DND-41 (cell line): ENCODE data around the gene WNT2.

ENCODE experiments used
- ATAC-seq: fragments of 200-7000 bp; cut with Tn5 transposase; 3 replicates; pipeline ENCODE4 v1.9.1; 2021; ENCODE audit warnings: low read depth; ENCODE audit not compliant: insufficient read depth
- DNase-seq: peaks from one replicate; pipeline ENCODE4 v3.0.0-alpha.2; 2020
- H2AFZ ChIP-seq: 2 replicates; pipeline ENCODE4 v1.6.0; 2012; ENCODE audit warnings: low read depth, low read length
- H3K27ac ChIP-seq: 2 replicates; pipeline ENCODE4 v1.5.1; 2012; ENCODE audit warnings: low read length, inconsistent platforms
- H3K27me3 ChIP-seq: fragments of 200-600 bp; sonication (generic); 2 replicates; pipeline ENCODE4 v1.6.0; 2012; ENCODE audit warnings: low read length, mild to moderate bottlenecking, inconsistent platforms; ENCODE audit not compliant: insufficient read depth, poor library complexity
- H3K36me3 ChIP-seq: 2 replicates; pipeline ENCODE4 v1.5.1; 2012; ENCODE audit warnings: low read length, inconsistent platforms; ENCODE audit not compliant: insufficient read depth
- H3K4me1 ChIP-seq: 2 replicates; pipeline ENCODE4 v1.5.1; 2012; ENCODE audit warnings: mild to moderate bottlenecking, low read length; ENCODE audit not compliant: insufficient read depth
- H3K4me2 ChIP-seq: 2 replicates; pipeline ENCODE4 v1.6.0; 2012; ENCODE audit warnings: mild to moderate bottlenecking, moderate library complexity, low read length, inconsistent platforms; ENCODE audit not compliant: insufficient read depth
- H3K4me3 ChIP-seq, 2 experiments: fragments of 200-600 bp in 1 of 2; shearing (Covaris generic) in 1 of 2; 2 replicates each; pipeline ENCODE4 v1.5.1; 2012 to 2016; ENCODE audit warnings: inconsistent platforms in 2 of 2, low read length in 2 of 2, mild to moderate bottlenecking in 2 of 2, low read depth in 1 of 2, moderate library complexity in 1 of 2
- H3K79me2 ChIP-seq: 2 replicates; pipeline ENCODE4 v1.6.0; 2012; ENCODE audit warnings: low read length, inconsistent platforms; ENCODE audit not compliant: insufficient read depth
- H3K9ac ChIP-seq: 2 replicates; pipeline ENCODE4 v1.6.0; 2012; ENCODE audit warnings: low read depth, mild to moderate bottlenecking, inconsistent platforms, low read length, moderate library complexity
- H3K9me3 ChIP-seq: 2 replicates; pipeline ENCODE4 v1.5.1; 2012; ENCODE audit warnings: low read length, moderate library complexity, mild to moderate bottlenecking, inconsistent platforms; ENCODE audit not compliant: insufficient read depth, severe bottlenecking
- H4K20me1 ChIP-seq: 2 replicates; pipeline ENCODE4 v1.6.0; 2012; ENCODE audit warnings: low read length; ENCODE audit not compliant: insufficient read depth
- EZH2 ChIP-seq: IDR thresholded peaks from 3 replicates; pipeline ENCODE4 v1.6.1; 2012; ENCODE audit warnings: borderline replicate concordance, low read depth, mild to moderate bottlenecking, moderate library complexity, low read length, inconsistent platforms; ENCODE audit not compliant: severe bottlenecking
- TF ChIP-seq, protein P1 (sequence below): IDR thresholded peaks from 2 replicates; pipeline ENCODE4 v1.5.1; 2012; ENCODE audit warnings: borderline replicate concordance, low read length, moderate library complexity, mild to moderate bottlenecking; ENCODE audit not compliant: poor library complexity, severe bottlenecking; ENCODE audit errors: extremely low read depth

Gene WNT2

DNA sequence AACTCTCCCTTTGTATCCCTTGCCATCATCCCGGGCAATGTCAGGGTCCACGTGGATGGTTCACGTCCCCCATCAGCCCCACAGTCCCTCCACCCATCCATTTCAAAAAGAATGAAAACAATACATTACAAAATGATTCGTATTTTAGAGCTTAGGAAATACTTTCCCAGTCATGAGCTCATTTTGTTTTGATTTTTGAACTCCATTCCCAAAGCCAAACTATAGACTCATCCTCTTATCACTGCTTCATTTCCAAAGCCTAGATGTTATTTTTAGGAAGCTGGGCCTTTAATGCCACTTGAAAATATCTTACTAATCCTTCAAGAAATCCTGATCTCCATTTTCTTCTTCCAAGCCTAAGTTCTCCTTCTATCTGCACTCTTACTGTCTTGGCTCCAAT is 72.1 kb downstream of the WNT2 start:
- Histone ChIP-seq H3K36me3 (no peaks in the 10 kb centered on the region), H2AFZ (no peak overlapping the region), H3K79me2 (no peaks in the 10 kb centered on the region), H4K20me1 (no peaks in the 10 kb centered on the region), H3K27ac (no peak overlapping the region), H3K9me3 (no peaks in the 10 kb centered on the region), H3K4me2 (no peak overlapping the region), H3K9ac (no peak overlapping the region), H3K4me3 (no peak overlapping the region), H3K27me3 (peaks cover 7% of the 10 kb centered on the region), H3K4me1 (no peaks in the 10 kb centered on the region)
- no peak for ATAC-seq
- no peak for TF ChIP-seq EZH2
- TF ChIP-seq, protein P1, sequence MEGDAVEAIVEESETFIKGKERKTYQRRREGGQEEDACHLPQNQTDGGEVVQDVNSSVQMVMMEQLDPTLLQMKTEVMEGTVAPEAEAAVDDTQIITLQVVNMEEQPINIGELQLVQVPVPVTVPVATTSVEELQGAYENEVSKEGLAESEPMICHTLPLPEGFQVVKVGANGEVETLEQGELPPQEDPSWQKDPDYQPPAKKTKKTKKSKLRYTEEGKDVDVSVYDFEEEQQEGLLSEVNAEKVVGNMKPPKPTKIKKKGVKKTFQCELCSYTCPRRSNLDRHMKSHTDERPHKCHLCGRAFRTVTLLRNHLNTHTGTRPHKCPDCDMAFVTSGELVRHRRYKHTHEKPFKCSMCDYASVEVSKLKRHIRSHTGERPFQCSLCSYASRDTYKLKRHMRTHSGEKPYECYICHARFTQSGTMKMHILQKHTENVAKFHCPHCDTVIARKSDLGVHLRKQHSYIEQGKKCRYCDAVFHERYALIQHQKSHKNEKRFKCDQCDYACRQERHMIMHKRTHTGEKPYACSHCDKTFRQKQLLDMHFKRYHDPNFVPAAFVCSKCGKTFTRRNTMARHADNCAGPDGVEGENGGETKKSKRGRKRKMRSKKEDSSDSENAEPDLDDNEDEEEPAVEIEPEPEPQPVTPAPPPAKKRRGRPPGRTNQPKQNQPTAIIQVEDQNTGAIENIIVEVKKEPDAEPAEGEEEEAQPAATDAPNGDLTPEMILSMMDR = no peak
- DNase-seq = no peak

DNA sequence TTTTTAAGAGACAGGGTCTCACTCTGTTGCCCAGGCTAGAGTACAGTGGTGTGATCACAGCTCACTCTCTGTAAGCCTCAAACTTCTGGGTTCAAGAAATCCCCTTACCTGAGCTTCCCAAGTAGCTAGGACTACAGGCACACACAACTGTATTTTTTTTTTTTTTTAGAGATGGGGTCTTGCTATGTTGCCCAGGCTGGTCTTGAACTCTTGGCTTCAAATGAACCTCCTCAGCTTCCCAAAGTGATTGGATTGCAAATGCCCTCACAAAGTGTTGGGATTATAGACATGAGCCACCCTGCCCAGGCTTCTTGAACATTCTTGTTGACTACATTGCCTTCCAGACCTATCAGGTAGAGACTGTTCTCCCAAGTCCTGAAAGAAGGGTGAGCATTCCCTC is 72.6 kb downstream of the WNT2 start:
- Histone ChIP-seq H3K36me3 (no peaks in the 10 kb centered on the region), H3K4me1 (no peaks in the 10 kb centered on the region), H3K4me2 (no peak overlapping the region), H3K27ac (no peak overlapping the region), H3K27me3 (peaks cover 7% of the 10 kb centered on the region), H3K9me3 (no peaks in the 10 kb centered on the region), H3K4me3 (no peak overlapping the region), H3K79me2 (no peaks in the 10 kb centered on the region), H4K20me1 (no peaks in the 10 kb centered on the region), H3K9ac (no peak overlapping the region), H2AFZ (no peak overlapping the region)
- ATAC-seq = no peak
- no peak for DNase-seq
- TF ChIP-seq, protein P1 = no peak
- no peak for TF ChIP-seq EZH2

GRCh38 chr7:117249696-117250095 is 73.2 kb downstream of the WNT2 start:
- TF ChIP-seq EZH2 = no peak
- TF ChIP-seq, protein P1 = no peak
- Histone ChIP-seq H3K9ac (no peak overlapping the region), H3K36me3 (no peaks in the 10 kb centered on the region), H3K4me1 (no peaks in the 10 kb centered on the region), H3K27me3 (peaks cover 7% of the 10 kb centered on the region), H2AFZ (no peak overlapping the region), H3K4me2 (no peak overlapping the region), H4K20me1 (no peaks in the 10 kb centered on the region), H3K4me3 (no peak overlapping the region), H3K79me2 (no peaks in the 10 kb centered on the region), H3K27ac (no peak overlapping the region), H3K9me3 (no peaks in the 10 kb centered on the region)
- DNase-seq (no peak), ATAC-seq (no peak)

GRCh38 chr7:117248829-117249228 is 74.0 kb downstream of the WNT2 start:
- Histone ChIP-seq H4K20me1 (no peaks in the 10 kb centered on the region), H3K4me3 (no peak overlapping the region), H3K4me2 (no peak overlapping the region), H3K27ac (no peak overlapping the region), H3K9ac (no peak overlapping the region), H3K27me3 (peaks cover 7% of the 10 kb centered on the region), H2AFZ (no peak overlapping the region), H3K9me3 (no peaks in the 10 kb centered on the region), H3K36me3 (no peaks in the 10 kb centered on the region), H3K4me1 (no peaks in the 10 kb centered on the region), H3K79me2 (no peaks in the 10 kb centered on the region)
- DNase-seq (no peak), ATAC-seq (no peak; the same call in 2 of the 3 replicates)
- no peak for TF ChIP-seq EZH2
- TF ChIP-seq, protein P1 = no peak
